GM21723 (cell line): ENCODE results near the gene CCAR1.
A peak's percentile ranks its signal among the peaks of the same experiment; 100 is the strongest.
"Not testable (repeated sequence)": the region's sequence is repeated elsewhere in the genome, so short reads cannot be mapped to it uniquely, and the experiment has no call there.

ENCODE experiments used
- ATAC-seq: cut with Tn5 transposase; IDR thresholded peaks from one replicate; pipeline ENCODE4 v1.9.1; 2021; ENCODE audit warnings: mild to moderate bottlenecking, moderate library complexity; ENCODE audit not compliant: unreplicated experiment

The CCAR1 gene

DNA sequence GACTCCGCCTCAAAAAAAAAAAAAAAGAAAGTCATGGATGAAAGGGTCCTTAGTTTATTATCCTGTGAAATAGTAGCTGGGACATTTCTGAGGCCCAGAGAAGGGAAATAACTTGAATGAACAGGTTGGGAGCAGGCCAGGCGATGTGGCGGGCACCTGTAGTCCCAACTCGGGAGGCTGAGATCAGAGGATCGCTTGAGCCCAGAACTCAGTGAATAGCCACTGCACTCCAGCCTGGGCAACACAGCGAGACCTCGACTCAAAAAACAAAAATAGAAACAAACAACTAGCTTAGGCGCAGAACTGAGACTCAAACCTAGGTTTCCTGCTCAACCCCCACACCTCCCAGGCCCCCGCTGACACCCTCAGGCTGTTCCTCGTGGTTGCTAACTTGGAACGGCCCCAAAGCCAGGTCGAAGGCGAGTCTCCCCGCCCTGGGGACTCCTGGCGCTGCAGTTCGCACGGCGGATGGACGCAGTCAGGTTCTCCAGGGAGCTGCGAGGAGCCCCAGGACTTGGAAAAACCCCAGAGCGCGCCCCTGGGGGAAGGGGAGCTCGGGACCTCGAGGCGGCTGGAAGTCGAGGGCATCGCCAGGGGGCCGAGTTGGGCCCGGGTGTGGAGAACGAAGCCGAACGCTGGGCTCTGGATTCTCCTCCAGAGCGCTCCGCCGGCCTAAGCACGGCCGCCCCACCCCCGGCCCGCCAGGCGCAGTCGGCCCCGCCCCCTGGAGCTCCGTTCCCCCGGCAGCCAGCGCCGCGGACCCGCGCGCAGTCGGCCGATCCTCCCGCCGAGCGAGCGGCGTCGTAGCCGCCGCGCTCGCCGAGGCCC is 105.9 kb downstream of the CCAR1 start, which contains the start of gene STOX1:
STOX1 (plus strand) TSS at position 768 of the 828 bp plus-strand sequence. CDS start 93 bp downstream, outside the sequence.
- peak; percentile 85 for ATAC-seq

DNA sequence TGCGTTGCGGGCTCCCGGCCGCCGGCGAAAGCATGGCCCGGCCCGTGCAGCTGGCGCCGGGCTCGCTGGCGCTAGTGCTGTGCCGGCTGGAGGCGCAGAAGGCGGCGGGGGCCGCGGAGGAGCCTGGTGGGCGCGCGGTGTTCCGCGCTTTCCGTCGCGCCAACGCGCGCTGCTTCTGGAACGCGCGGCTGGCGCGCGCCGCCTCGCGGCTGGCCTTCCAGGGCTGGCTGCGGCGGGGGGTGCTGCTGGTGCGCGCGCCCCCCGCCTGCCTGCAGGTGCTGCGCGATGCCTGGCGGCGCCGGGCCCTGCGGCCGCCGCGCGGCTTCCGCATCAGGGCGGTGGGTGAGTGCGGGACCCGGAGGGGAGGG is 106.5 kb downstream of the CCAR1 start:
- peak; percentile 37 for ATAC-seq

DNA sequence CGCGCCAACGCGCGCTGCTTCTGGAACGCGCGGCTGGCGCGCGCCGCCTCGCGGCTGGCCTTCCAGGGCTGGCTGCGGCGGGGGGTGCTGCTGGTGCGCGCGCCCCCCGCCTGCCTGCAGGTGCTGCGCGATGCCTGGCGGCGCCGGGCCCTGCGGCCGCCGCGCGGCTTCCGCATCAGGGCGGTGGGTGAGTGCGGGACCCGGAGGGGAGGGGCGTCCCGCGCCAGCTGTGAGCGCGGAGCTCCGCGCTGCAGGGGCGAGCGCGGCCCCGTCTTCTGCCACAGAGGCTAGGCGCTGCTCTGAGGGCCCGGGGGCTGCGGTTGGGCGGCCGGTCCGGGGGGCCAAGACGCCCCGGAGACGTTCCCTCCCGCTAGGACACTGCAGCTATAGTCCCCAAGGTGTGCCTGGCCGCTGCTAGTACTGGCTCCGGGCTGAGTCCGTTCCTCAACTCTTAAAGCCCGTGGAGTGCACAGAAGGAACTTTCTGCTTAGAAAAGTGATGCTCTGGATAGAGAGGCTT is 107.1 kb downstream of the CCAR1 start:
- peak; percentile 42 for ATAC-seq

DNA sequence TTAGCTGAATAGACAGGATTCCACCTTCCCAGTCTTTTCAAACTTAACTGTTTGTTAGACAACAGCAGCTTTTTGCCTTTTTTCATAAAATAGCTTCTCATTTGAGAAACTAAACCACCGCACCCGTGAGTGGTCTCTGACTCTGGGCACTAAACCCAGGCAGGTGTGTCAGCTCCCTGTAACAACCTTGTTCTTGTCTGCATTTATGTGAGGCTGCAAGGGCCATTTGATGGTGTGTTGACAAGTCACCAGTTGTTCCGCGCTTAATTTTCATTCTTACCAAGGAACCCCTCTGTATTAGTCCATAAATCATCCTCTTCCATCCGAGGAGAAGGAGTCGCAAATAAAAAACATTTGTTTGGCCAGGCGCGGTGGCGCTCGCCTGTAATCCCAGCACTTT is 107.8 kb downstream of the CCAR1 start:
- no peak for ATAC-seq

DNA sequence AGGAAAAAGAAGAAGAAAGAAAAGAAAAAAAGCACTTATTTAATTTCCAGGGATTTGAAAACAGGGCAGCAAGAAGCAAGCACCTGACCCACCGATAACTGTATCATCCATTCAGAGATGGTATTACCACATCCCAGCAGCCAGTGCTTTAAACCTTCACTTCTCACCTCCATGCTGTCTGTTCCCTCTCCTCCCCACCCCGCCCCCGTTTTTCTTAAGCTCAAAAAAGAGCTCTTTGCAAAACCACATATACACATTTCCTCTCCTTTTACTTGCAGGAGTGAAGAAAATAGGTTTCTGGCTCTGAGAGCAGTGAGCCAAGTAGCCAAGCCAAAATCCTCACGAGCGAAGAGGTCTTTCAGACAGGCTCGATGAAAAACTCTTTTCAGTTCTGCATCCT is 108.5 kb downstream of the CCAR1 start:
- ATAC-seq, result no peak

DNA sequence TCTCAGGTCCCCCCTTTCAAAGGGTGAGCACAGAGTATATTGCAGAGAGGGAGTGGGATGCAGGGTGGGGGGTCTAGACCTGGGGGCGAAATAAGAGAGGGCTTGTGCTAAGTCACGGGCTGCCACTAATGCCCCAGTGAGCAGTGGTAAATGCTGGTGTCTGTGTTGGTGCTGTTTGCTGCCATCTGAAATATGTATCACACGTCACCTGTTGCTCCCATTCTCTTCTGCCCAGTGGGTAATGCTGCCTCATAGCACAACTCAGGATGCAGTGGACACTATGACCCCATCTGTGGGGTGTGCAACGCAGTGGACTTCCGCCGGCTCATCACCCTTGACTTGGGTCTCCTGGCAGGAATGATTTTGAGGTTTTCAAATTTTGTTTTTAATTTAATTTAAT is 108.9 kb downstream of the CCAR1 start:
- no peak for ATAC-seq

DNA sequence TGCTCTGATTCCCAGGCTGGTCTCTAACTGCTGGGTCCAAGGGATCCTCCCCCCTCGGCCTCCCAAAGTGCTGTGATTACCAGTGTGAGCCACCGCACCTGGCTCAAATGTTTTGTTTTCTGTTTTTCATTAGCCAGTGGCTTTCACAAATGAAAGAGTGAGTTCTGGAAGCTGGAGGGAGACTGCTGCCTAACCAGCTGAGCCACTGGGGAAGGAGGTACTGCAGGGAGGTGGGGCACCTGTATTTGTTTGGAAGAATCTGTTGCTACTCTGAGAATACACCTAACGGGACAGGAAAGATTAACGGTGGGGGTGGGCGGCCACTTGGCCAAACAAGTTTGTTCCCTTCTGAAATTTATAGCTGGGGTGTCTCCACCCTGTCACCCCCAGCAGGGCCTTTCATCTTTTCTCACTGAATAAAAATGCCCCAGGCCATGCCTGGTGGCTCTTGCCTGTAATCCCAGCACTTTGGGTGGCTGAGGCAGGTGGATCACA is 111.0 kb downstream of the CCAR1 start:
- no peak for ATAC-seq

DNA sequence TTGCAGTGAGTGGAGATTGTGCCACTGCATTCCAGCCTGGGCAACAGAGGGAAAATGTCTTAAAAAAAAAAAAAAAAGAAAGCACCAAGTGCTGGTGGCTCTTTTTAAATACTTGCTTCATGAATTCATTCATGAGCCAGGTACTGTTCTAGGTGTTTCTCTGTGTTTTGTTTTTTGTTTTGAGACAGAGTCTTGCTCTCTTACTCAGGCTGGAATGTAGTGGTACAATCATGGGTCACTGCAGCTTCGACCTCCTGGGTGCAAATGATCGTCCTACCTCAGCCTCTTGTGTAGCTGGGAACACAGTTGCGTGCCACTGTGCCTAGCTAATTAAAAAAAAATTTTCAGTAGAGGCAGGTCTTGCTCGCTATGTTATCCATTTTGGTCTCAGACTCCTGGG is 111.6 kb downstream of the CCAR1 start:
- no peak for ATAC-seq

DNA sequence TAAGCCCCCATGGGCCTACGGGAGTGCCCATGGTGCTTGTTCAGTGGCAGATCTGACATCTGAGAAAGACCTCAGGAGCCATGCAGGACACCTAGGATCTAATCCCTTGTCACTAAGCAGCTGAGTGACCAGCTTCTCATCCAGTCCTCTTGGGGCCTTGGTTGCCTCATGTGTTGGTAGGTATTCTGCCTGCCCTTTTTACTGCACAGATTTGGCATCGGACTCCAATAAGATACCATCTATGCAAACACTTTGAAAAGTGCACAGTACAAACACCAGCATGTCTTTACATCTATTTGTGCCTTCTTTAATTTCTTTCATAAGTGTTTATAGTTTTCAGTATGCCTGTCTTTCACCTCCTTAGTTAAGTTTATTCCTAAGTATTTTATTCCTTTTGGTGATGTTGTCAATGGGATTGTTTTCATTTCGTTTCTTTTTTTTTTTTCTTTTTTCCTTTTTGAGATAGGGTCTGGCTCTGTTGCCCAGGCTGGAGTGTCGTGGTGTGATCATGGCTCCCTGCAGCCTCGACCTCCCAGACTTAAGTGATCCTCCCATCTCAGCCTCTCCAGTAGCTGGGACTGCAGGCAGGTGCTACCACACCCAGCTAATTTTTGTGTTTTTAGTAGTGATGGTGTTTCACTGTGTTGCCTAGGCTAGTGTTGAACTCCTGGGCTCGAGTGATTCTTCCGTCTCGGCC is 116.7 kb downstream of the CCAR1 start:
- no peak for ATAC-seq

DNA sequence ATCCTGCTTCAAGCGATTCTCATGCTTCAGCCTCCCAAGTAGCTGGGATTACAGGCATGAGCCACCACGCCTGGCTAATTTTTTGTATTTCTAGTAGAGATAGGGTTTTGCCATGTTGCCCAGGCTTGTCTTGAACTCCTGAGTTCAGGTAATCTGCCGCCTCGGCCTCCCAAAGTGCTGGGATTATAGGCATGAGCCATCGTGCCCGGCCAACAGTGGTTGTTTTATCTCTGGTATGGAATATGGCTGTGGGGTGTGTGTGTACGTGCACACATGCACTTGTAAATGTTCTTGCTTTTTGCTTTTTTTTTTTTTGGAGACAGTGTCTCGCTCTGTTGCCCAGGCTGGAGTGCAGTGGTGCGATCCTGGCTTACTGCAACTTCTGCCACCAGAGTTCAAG is 119.6 kb downstream of the CCAR1 start:
- ATAC-seq, result not testable (repeated sequence)
